Adrenal gland (tissue), 5 donors: Measurements from ENCODE around the gene MIOX.

Experiments used
- POLR2A ChIP-seq, 2 donors: fragments of 450-650 bp; IDR thresholded peaks; one replicate each; pipeline ENCODE4 v1.6.1; 2017; ENCODE audit warnings: antibody characterized with exemption in 2 of 2, mild to moderate bottlenecking in 2 of 2, moderate library complexity in 1 of 2
- TF ChIP-seq, protein P1 (sequence below), 6 experiments: fragments of 450-650 bp in 4 of 6; fragments of 200-600 bp in 2 of 6; sonication (generic) in 1 of 6; IDR thresholded peaks; 1 replicate in 5 of 6; 2 replicates in 1 of 6; pipeline versions ENCODE4 v1.5.1 to v1.8.0; 2016 to 2021; ENCODE audit warnings: antibody characterized with exemption in 6 of 6, mild to moderate bottlenecking in 2 of 6, moderate library complexity in 1 of 6
- donor health status: DM: no; HTN: no; CAD: no.

- TF ChIP-seq POLR2A (IDR thresholded peaks at IDR 0.05): no peak
- TF ChIP-seq, protein P1, sequence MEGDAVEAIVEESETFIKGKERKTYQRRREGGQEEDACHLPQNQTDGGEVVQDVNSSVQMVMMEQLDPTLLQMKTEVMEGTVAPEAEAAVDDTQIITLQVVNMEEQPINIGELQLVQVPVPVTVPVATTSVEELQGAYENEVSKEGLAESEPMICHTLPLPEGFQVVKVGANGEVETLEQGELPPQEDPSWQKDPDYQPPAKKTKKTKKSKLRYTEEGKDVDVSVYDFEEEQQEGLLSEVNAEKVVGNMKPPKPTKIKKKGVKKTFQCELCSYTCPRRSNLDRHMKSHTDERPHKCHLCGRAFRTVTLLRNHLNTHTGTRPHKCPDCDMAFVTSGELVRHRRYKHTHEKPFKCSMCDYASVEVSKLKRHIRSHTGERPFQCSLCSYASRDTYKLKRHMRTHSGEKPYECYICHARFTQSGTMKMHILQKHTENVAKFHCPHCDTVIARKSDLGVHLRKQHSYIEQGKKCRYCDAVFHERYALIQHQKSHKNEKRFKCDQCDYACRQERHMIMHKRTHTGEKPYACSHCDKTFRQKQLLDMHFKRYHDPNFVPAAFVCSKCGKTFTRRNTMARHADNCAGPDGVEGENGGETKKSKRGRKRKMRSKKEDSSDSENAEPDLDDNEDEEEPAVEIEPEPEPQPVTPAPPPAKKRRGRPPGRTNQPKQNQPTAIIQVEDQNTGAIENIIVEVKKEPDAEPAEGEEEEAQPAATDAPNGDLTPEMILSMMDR (IDR thresholded peaks at IDR 0.05): no peak
These were observed 41.4 kb upstream of the MIOX start for GRCh38 chr22:50445071-50445879.
